PC-9 (cell line): ENCODE measurements around the gene PC. TPM values are rescaled to one million over a fixed set of nuclear protein-coding genes. Genes with fewer than 3 reads are reported as not detected.

Experiments used
- BruUV-seq: library from RNA; stranded (reverse); fragments of 400-500 nt; replicated peaks from 2 replicates; lab custom pipeline; 2021; lab: Mats Ljungman, UMichigan
- CTCF ChIA-PET: fragments of 300-600 bp; sonication (Branson Sonifier 250); formaldehyde crosslinking; loops from one replicate; lab custom pipeline; 2022; ENCODE audit warnings: antibody characterized with exemption; lab: Charles Lee
- POLR2A ChIA-PET: fragments of 300-600 bp; sonication (Branson Sonifier 250); formaldehyde crosslinking; loops from one replicate; lab custom pipeline; 2022; ENCODE audit warnings: antibody characterized with exemption; ENCODE audit not compliant: unreplicated experiment; lab: Charles Lee
- DNase-seq, 2 experiments: peaks; one replicate each; pipeline versions ENCODE4 v3.0.0 to v3.0.0-alpha.2; 2015 to 2022; ENCODE audit warnings: mixed read lengths in 1 of 2
- H2AFZ ChIP-seq: fragments of 200-600 bp; sonication (generic); 2 replicates; pipeline ENCODE4 v1.8.1; 2017; ENCODE audit warnings: antibody characterized with exemption
- H3F3A ChIP-seq: fragments of 200-600 bp; sonication (generic); 2 replicates; pipeline ENCODE4 v1.8.1; 2017; ENCODE audit warnings: antibody characterized with exemption, mild to moderate bottlenecking, low read depth; ENCODE audit not compliant: insufficient read depth
- H3K27ac ChIP-seq: fragments of 200-600 bp; sonication (generic); 2 replicates; pipeline ENCODE4 v1.6.1; 2016; ENCODE audit warnings: mixed run types
- H3K27me3 ChIP-seq: fragments of 200-600 bp; sonication (generic); 2 replicates; pipeline ENCODE4 v1.6.1; 2016; ENCODE audit warnings: low read depth, mixed run types; ENCODE audit not compliant: insufficient read depth
- H3K36me3 ChIP-seq: fragments of 200-600 bp; sonication (generic); 2 replicates; pipeline ENCODE4 v1.6.1; 2016; ENCODE audit warnings: low read depth, mixed run types
- H3K4me1 ChIP-seq: fragments of 200-600 bp; sonication (generic); replicated peaks from 2 replicates; pipeline ENCODE4 v1.6.1; 2016; ENCODE audit warnings: mixed run types; ENCODE audit not compliant: insufficient read depth
- H3K4me2 ChIP-seq: fragments of 200-600 bp; sonication (generic); 2 replicates; pipeline ENCODE4 v1.6.1; 2017; ENCODE audit warnings: mixed run types
- H3K4me3 ChIP-seq: fragments of 200-600 bp; sonication (generic); 2 replicates; pipeline ENCODE4 v1.6.1; 2016; ENCODE audit warnings: mixed run types
- H3K79me2 ChIP-seq: fragments of 200-600 bp; sonication (generic); 2 replicates; pipeline ENCODE4 v1.6.1; 2017; ENCODE audit warnings: low read depth, mixed run types
- H3K9me2 ChIP-seq: fragments of 200-600 bp; sonication (generic); 2 replicates; pipeline ENCODE4 v1.8.1; 2017; ENCODE audit warnings: mild to moderate bottlenecking; ENCODE audit not compliant: insufficient read depth
- H3K9me3 ChIP-seq: fragments of 200-600 bp; sonication (generic); 2 replicates; pipeline ENCODE4 v1.8.1; 2016; ENCODE audit warnings: low read depth; ENCODE audit not compliant: insufficient read depth
- H4K20me1 ChIP-seq: fragments of 200-600 bp; sonication (generic); 2 replicates; pipeline ENCODE4 v1.8.1; 2017; ENCODE audit not compliant: insufficient read depth
- EZH2 ChIP-seq: fragments of 200-600 bp; sonication (generic); IDR thresholded peaks from 2 replicates; pipeline ENCODE4 v1.8.0; 2017; ENCODE audit warnings: antibody characterized with exemption, low read depth
- intact Hi-C: fragments of 100-400 bp; cut with micrococcal nuclease; formaldehyde crosslinking; loops from one replicate; pipeline ENCODE4 v1.10.0; 2022; ENCODE audit not compliant: unreplicated experiment
- total RNA-seq: library from RNA; stranded (reverse); gene quantifications from 2 replicates; pipeline ENCODE4 v1.2.3, GENCODE V29; 2021
- TF ChIP-seq, protein P1 (sequence below): fragments of 200-600 bp; sonication (generic); conservative IDR thresholded peaks from 2 replicates; pipeline ENCODE4 v1.6.1; 2017; ENCODE audit warnings: mixed run types, antibody characterized with exemption, mild to moderate bottlenecking, moderate library complexity

Gene PC
- total RNA-seq, 1 experiment from 2014 or later = 38.9 TPM

- Histone ChIP-seq H3K9me2 (no peaks in the 10 kb centered on the region), H3K9me3 (peaks cover 3% of the 10 kb centered on the region; the same call in 1 of the 2 replicates), H3K4me3 (no peak overlapping the region), H3K4me1 (peaks cover 42% of the 10 kb centered on the region), H3K36me3 (no peaks in the 10 kb centered on the region), H3F3A (peaks cover 48% of the 10 kb centered on the region), H2AFZ (no peak overlapping the region), H4K20me1 (no peaks in the 10 kb centered on the region), H3K27me3 (no peaks in the 10 kb centered on the region), H3K4me2 (no peak overlapping the region), H3K79me2 (no peaks in the 10 kb centered on the region), H3K27ac (no peak overlapping the region)
- ChIA-PET POLR2A (no interaction called here), CTCF (no interaction called here)
- no peak for DNase-seq
- TF ChIP-seq, protein P1, sequence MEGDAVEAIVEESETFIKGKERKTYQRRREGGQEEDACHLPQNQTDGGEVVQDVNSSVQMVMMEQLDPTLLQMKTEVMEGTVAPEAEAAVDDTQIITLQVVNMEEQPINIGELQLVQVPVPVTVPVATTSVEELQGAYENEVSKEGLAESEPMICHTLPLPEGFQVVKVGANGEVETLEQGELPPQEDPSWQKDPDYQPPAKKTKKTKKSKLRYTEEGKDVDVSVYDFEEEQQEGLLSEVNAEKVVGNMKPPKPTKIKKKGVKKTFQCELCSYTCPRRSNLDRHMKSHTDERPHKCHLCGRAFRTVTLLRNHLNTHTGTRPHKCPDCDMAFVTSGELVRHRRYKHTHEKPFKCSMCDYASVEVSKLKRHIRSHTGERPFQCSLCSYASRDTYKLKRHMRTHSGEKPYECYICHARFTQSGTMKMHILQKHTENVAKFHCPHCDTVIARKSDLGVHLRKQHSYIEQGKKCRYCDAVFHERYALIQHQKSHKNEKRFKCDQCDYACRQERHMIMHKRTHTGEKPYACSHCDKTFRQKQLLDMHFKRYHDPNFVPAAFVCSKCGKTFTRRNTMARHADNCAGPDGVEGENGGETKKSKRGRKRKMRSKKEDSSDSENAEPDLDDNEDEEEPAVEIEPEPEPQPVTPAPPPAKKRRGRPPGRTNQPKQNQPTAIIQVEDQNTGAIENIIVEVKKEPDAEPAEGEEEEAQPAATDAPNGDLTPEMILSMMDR = no peak
- no peak for TF ChIP-seq EZH2
- BruUV-seq = no TSS peak
- intact Hi-C loops = loop anchor here (5.0 kb wide), 1 partner anchor 137 kb away; the partner anchor contains the start of gene RCE1
Measured at GRCh38 chr11:66979336-66979980, 21.3 kb upstream of the PC start.

GRCh38 chr11:66978717-66979116, 20.5 kb upstream of the PC start:
- CTCF ChIA-PET = no interaction called here
- H2AFZ ChIP-seq = no peak overlapping the region
- peaks cover 44% of the 10 kb centered on the region for H3K4me1 ChIP-seq
- peaks cover 3% of the 10 kb centered on the region; the same call in 1 of the 2 replicates for H3K9me3 ChIP-seq
- no peaks in the 10 kb centered on the region for H3K9me2 ChIP-seq
- DNase-seq = no peak
- H3K27ac ChIP-seq = no peak overlapping the region
- H3K4me2 ChIP-seq = no peak overlapping the region
- TF ChIP-seq EZH2 = no peak
- TF ChIP-seq, protein P1 = no peak
- H3F3A ChIP-seq = peaks cover 52% of the 10 kb centered on the region
- no peak overlapping the region for H3K4me3 ChIP-seq
- H3K27me3 ChIP-seq = no peaks in the 10 kb centered on the region
- H3K36me3 ChIP-seq = no peaks in the 10 kb centered on the region
- H3K79me2 ChIP-seq = no peaks in the 10 kb centered on the region
- BruUV-seq = no TSS peak
- POLR2A ChIA-PET = no interaction called here
- intact Hi-C loops = loop anchor here (5.0 kb wide), 1 partner anchor 136 kb away; the partner anchor contains the start of gene RCE1
- no peaks in the 10 kb centered on the region for H4K20me1 ChIP-seq

DNA sequence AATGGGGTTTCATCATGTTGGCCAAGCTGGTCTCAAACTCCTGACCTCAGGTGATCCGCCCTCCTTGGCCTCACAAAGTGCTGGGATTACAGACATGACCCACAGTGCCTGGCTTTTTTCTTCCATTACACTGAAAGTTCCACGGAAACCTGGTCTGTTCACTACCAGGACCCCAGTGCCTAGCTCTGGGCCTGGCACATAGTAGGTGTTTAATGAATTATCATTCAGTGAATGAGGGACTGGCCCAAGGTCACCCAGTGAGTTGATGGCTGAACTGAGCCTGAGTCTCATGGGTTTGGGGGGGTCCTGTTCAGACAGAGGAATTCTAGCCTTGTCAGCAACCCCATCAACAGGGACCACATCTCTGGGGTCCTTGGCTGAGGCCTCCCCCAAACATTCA, 20.0 kb upstream of the PC start:
- H3K27ac ChIP-seq = no peak overlapping the region
- no peaks in the 10 kb centered on the region for H3K9me2 ChIP-seq
- H3K27me3 ChIP-seq = no peaks in the 10 kb centered on the region
- H3F3A ChIP-seq = peaks cover 57% of the 10 kb centered on the region
- ChIA-PET CTCF (no interaction called here), POLR2A (no interaction called here)
- no peak for TF ChIP-seq EZH2
- TF ChIP-seq, protein P1 = no peak
- H3K4me2 ChIP-seq = no peak overlapping the region
- H4K20me1 ChIP-seq = no peaks in the 10 kb centered on the region
- no peaks in the 10 kb centered on the region for H3K36me3 ChIP-seq
- no peaks in the 10 kb centered on the region for H3K79me2 ChIP-seq
- no peak overlapping the region for H3K4me3 ChIP-seq
- no TSS peak for BruUV-seq
- H2AFZ ChIP-seq = no peak overlapping the region
- intact Hi-C loops = loop anchor here (5.0 kb wide), 1 partner anchor 136 kb away; the partner anchor contains the start of gene RCE1
- peaks cover 3% of the 10 kb centered on the region; the same call in 1 of the 2 replicates for H3K9me3 ChIP-seq
- DNase-seq = no peak
- H3K4me1 ChIP-seq = peaks cover 45% of the 10 kb centered on the region
